Brain microvascular endothelial cell (primary cell): ENCODE results near the gene SF3B6.
"Not testable (repeated sequence)": the region's sequence is repeated elsewhere in the genome, so short reads cannot be mapped to it uniquely, and the experiment has no call there.

Experiments used
- DNase-seq: peaks from one replicate; pipeline ENCODE4 v3.0.0-alpha.2; 2020
- H3K27ac ChIP-seq: fragments of 250-450 bp; sonication (Bioruptor Pico); 2 replicates; pipeline ENCODE4 v1.5.1; 2020; ENCODE audit warnings: mild to moderate bottlenecking, moderate library complexity
- H3K27me3 ChIP-seq: fragments of 250-450 bp; sonication (Bioruptor Pico); replicated peaks from 2 replicates; pipeline ENCODE4 v1.5.1; 2020; ENCODE audit warnings: mild to moderate bottlenecking
- H3K36me3 ChIP-seq: fragments of 250-450 bp; sonication (Bioruptor Pico); replicated peaks from 2 replicates; pipeline ENCODE4 v1.5.1; 2020; ENCODE audit warnings: mild to moderate bottlenecking
- H3K4me3 ChIP-seq: 2 replicates; pipeline ENCODE4 v1.5.1; 2011; ENCODE audit warnings: low read depth, mild to moderate bottlenecking, control low read depth, low read length, moderate library complexity
- CTCF ChIP-seq: IDR thresholded peaks from 2 replicates; pipeline ENCODE4 v1.5.1; 2011; ENCODE audit warnings: low read depth, mild to moderate bottlenecking, moderate library complexity, low read length, control low read depth, inconsistent platforms; ENCODE audit errors: missing control alignments
- in situ Hi-C: cut with HindIII; loops from 2 replicates; pipeline ENCODE4 v1.10.0; 2017; ENCODE audit warnings: low sequenced_read_pairs, low pct_ligation_motif_present

The SF3B6 gene

GRCh38 chr2:24046930-24047702, 29.0 kb downstream of the SF3B6 start, which contains the start of gene WDCP:
TSS of gene WDCP (minus strand) at chr2:24047391. CDS start at chr2:24039494, 7,897 bp downstream.
- peak within 1 kb of the TSS; percentile 83 for H3K4me3 ChIP-seq
- H3K36me3 ChIP-seq = no peaks in the 10 kb centered on the region
- DNase-seq = peak; percentile 100
- no peaks in the 10 kb centered on the region for H3K27me3 ChIP-seq
- in situ Hi-C loops = no loop called here
- H3K27ac ChIP-seq = peak within 1 kb of the TSS; percentile 18
- no peak for TF ChIP-seq CTCF

GRCh38 chr2:24046599-24046929, 29.6 kb downstream of the SF3B6 start:
- in situ Hi-C loops = no loop called here
- Histone ChIP-seq H3K27ac (no peak overlapping the region), H3K4me3 (peak overlapping the region; percentile 83), H3K27me3 (no peaks in the 10 kb centered on the region), H3K36me3 (no peaks in the 10 kb centered on the region)
- no peak for DNase-seq
- TF ChIP-seq CTCF = no peak

DNA sequence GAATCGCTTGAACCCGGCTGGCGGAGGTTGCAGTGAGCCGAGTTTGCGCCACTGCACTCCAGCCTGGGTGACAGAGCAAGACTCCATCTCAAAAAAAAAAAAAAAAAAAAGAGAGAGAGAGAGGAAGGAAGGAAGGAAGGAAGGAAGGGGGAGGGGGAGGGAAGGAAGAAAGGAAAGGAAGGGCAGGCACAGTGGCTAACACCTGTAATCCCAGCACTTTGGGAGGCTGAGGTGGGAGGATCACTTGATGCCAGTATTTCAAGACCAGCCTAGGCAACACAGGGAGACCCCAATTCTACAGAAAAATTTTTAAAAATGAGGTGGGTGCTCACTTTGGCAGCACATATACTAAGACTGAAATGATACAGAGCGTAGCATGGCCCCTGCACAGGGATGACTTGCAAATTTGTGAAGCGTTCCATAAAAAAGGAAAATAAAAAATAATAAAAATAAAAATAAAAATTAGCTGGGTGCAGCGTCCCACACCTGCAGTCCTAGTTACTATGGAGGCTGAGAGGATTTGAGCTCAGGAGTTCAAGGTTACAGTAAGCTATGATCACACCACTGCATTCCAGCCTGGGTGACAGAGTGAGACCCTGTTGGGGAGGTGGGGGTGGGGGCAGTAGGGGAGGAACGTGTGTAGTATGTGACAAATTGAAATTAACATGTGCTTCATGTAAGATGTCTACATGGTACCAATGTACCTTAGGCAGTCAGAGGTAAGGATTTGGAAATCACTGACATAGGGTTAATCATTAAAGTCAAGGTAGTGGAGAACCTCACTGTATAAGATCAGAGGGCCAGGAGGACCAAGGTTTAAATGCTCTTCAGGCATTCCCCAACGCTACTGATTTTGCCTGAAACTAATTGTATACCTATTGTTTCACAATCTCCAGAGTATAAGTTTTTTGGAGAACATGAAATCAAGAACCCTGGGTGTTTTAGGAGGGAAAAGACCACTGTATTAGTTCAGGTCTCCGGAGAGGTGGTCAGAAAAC, 30.3 kb downstream of the SF3B6 start:
- no peak for DNase-seq
- in situ Hi-C loops = no loop called here
- Histone ChIP-seq H3K27ac (no peak overlapping the region), H3K4me3 (peak overlapping the region; percentile 83), H3K36me3 (no peaks in the 10 kb centered on the region), H3K27me3 (no peaks in the 10 kb centered on the region)
- no peak for TF ChIP-seq CTCF

DNA sequence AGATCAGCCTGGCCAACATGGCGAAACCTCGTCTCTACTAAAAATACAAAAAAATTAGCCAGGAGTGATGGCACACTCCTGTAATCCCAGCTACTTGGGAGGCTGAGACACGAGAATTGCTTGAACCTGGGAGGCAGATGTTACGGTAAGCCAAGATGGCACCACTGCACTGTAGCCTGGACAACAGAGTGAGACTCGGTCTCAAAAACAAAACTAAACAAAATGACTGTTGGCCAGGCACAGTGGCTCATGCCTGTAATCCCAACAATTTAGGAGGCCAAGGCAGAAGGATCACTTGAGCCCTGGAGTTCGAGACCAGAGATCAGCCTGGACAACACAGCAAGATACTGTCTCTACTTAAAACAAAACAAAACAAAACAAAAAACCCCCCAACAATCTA, 33.0 kb downstream of the SF3B6 start:
- H3K4me3 ChIP-seq, DNase-seq, H3K36me3 ChIP-seq, in situ Hi-C loops, H3K27me3 ChIP-seq, H3K27ac ChIP-seq: not testable (repeated sequence)

- in situ Hi-C loops = no loop called here
- peaks cover 14% of the 10 kb centered on the region for H3K36me3 ChIP-seq
- no peaks in the 10 kb centered on the region for H3K27me3 ChIP-seq
- H3K4me3 ChIP-seq = no peak overlapping the region
- no peak for DNase-seq
- TF ChIP-seq CTCF = no peak
- no peak overlapping the region for H3K27ac ChIP-seq
Observed at GRCh38 chr2:24040511-24040910, 35.6 kb downstream of the SF3B6 start.
